HCT116 (cell line): ENCODE results near the gene TMEM174. TPM values are rescaled to one million over a fixed set of nuclear protein-coding genes. Genes with fewer than 3 reads are reported as not detected.

ENCODE experiments used
- ATAC-seq: fragments of 200-7000 bp; cut with Tn5 transposase; 2 replicates; pipeline ENCODE4 v1.9.1; 2020; ENCODE audit warnings: mild to moderate bottlenecking, moderate library complexity
- BruUV-seq: library from RNA; stranded (reverse); fragments of 400-500 nt; replicated peaks from 2 replicates; lab custom pipeline; 2021; lab: Mats Ljungman, UMichigan
- CTCF ChIA-PET: fragments of 300-600 bp; sonication (Branson Sonifier 250); formaldehyde crosslinking; loops from one replicate; lab custom pipeline; 2021; ENCODE audit warnings: antibody characterized with exemption; lab: Charles Lee
- POLR2A ChIA-PET: fragments of 300-600, 350-600 bp; sonication (Branson Sonifier 250); formaldehyde crosslinking; loops from one replicate; lab custom pipeline; 2021; ENCODE audit warnings: antibody characterized with exemption; lab: Charles Lee
- RAD21 ChIA-PET, 2 experiments: fragments of 300-600 bp; sonication (Branson Sonifier 250); formaldehyde crosslinking; loops; one replicate each; lab custom pipeline; 2023; ENCODE audit warnings: low total read pairs in 2 of 2; ENCODE audit not compliant: uncharacterized antibody in 2 of 2, unreplicated experiment in 2 of 2, low non-redundant PET in 1 of 2; lab: Charles Lee
- DNase-seq: peaks from one replicate; pipeline ENCODE4 v3.0.0-alpha.2; 2010; ENCODE audit warnings: low read depth, low spot score
- H2AFZ ChIP-seq: fragments of 200-600 bp; shearing (Covaris generic), sonication (generic); 2 replicates; pipeline ENCODE4 v1.6.1; 2017; ENCODE audit warnings: low read depth, mixed run types, mixed read lengths, antibody characterized with exemption, low read length; ENCODE audit not compliant: poor library complexity, severe bottlenecking
- H3K27ac ChIP-seq: 2 replicates; pipeline ENCODE4 v1.5.1; 2012; ENCODE audit warnings: low read depth, low read length
- H3K27me3 ChIP-seq: fragments of 200-600 bp; sonication (generic); 2 replicates; pipeline ENCODE4 v1.6.1; 2016; ENCODE audit warnings: mixed run types, low read length, mixed read lengths; ENCODE audit not compliant: insufficient read depth
- H3K36me3 ChIP-seq, 2 experiments: fragments of 200-500 bp in 1 of 2; fragments of 200-600 bp in 1 of 2; sonication (Bioruptor generic) in 1 of 2; sonication (generic) in 1 of 2; 2 replicates each; pipeline versions ENCODE4 v1.5.1 to v1.6.1; 2014 to 2016; ENCODE audit warnings: low read length in 2 of 2, inconsistent platforms in 1 of 2, mixed read lengths in 1 of 2, mixed run types in 1 of 2; ENCODE audit not compliant: insufficient read depth in 2 of 2, control insufficient read depth in 1 of 2
- H3K4me1 ChIP-seq, 2 experiments: fragments of 200-600 bp in 1 of 2; sonication (generic) in 1 of 2; 2 replicates each; pipeline versions ENCODE4 v1.5.1 to v1.6.1; 2012 to 2017; ENCODE audit warnings: low read length in 2 of 2, inconsistent platforms in 1 of 2, mild to moderate bottlenecking in 1 of 2, mixed read lengths in 1 of 2, mixed run types in 1 of 2, moderate library complexity in 1 of 2; ENCODE audit not compliant: insufficient read depth in 2 of 2, control insufficient read depth in 1 of 2
- H3K4me2 ChIP-seq: fragments of 200-600 bp; sonication (generic); 2 replicates; pipeline ENCODE4 v1.6.1; 2017; ENCODE audit warnings: mixed run types, low read length, mixed read lengths
- H3K4me3 ChIP-seq, 2 experiments: fragments of 200-600 bp in 1 of 2; sonication (generic) in 1 of 2; replicated peaks in 1 of 2; 2 replicates each; pipeline ENCODE4 v1.5.1; 2011 to 2016; ENCODE audit warnings: low read length in 2 of 2, control low read depth in 1 of 2, low read depth in 1 of 2, mild to moderate bottlenecking in 1 of 2, mixed read lengths in 1 of 2, mixed run types in 1 of 2
- H3K79me2 ChIP-seq: fragments of 200-600 bp; sonication (generic); 2 replicates; pipeline ENCODE4 v1.6.1; 2017; ENCODE audit warnings: mild to moderate bottlenecking, mixed run types, low read length, moderate library complexity, mixed read lengths; ENCODE audit not compliant: insufficient read depth
- H3K9ac ChIP-seq: fragments of 200-600 bp; sonication (generic); 2 replicates; pipeline ENCODE4 v1.6.1; 2016; ENCODE audit warnings: low read length, mixed read lengths
- H3K9me2 ChIP-seq: fragments of 200-600 bp; sonication (generic), shearing (Covaris generic); 2 replicates; pipeline ENCODE4 v1.6.1; 2017; ENCODE audit warnings: mixed run types, mild to moderate bottlenecking, moderate library complexity; ENCODE audit not compliant: insufficient read depth
- H3K9me3 ChIP-seq, 2 experiments: fragments of 200-500 bp in 1 of 2; fragments of 200-600 bp in 1 of 2; sonication (Bioruptor generic) in 1 of 2; sonication (generic) in 1 of 2; 2 replicates each; pipeline ENCODE4 v1.6.1; 2014 to 2017; ENCODE audit warnings: low read length in 2 of 2, mixed read lengths in 2 of 2, inconsistent platforms in 1 of 2, low read depth in 1 of 2, mild to moderate bottlenecking in 1 of 2, mixed run types in 1 of 2, moderate library complexity in 1 of 2; ENCODE audit not compliant: control insufficient read depth in 1 of 2, insufficient read depth in 1 of 2
- H4K20me1 ChIP-seq: fragments of 200-600 bp; sonication (generic), shearing (Covaris generic); 2 replicates; pipeline ENCODE4 v1.6.1; 2017; ENCODE audit warnings: mixed run types, mild to moderate bottlenecking, moderate library complexity; ENCODE audit not compliant: insufficient read depth
- CBX3 ChIP-seq: IDR thresholded peaks from 2 replicates; pipeline ENCODE4 v1.6.1; 2012; ENCODE audit warnings: low read depth
- CEBPB ChIP-seq: IDR thresholded peaks from 2 replicates; pipeline ENCODE4 v1.6.1; 2012; ENCODE audit warnings: low read depth
- CTCF ChIP-seq, 3 experiments: fragments of 200-600 bp in 1 of 3; sonication (generic) in 1 of 3; IDR thresholded peaks in 2 of 3; conservative IDR thresholded peaks in 1 of 3; 2 replicates each; pipeline ENCODE4 v1.5.1; 2012 to 2017; ENCODE audit warnings: low read depth in 2 of 3, low read length in 2 of 3, antibody characterized with exemption in 1 of 3, borderline replicate concordance in 1 of 3, control low read depth in 1 of 3, mild to moderate bottlenecking in 1 of 3, mixed read lengths in 1 of 3, mixed run types in 1 of 3, moderate library complexity in 1 of 3; ENCODE audit not compliant: insufficient read depth in 1 of 3
- EGR1 ChIP-seq: IDR thresholded peaks from 2 replicates; pipeline ENCODE4 v1.6.1; 2012; ENCODE audit warnings: low read depth
- ELF1 ChIP-seq: IDR thresholded peaks from 2 replicates; pipeline ENCODE4 v1.6.1; 2012; ENCODE audit warnings: low read depth, borderline replicate concordance
- EZH2 ChIP-seq: fragments of 200-600 bp; sonication (generic); IDR thresholded peaks from 2 replicates; pipeline ENCODE4 v1.6.1; 2017; ENCODE audit warnings: antibody characterized with exemption, mixed run types
- EZH2phosphoT487 ChIP-seq: fragments of 200-600 bp; IDR thresholded peaks from 2 replicates; pipeline ENCODE4 v1.6.1; 2018; ENCODE audit warnings: antibody characterized with exemption, borderline replicate concordance
- FOSL1 ChIP-seq: IDR thresholded peaks from 2 replicates; pipeline ENCODE4 v1.6.1; 2012; ENCODE audit warnings: low read depth
- MAX ChIP-seq: IDR thresholded peaks from 2 replicates; pipeline ENCODE4 v1.6.1; 2012
- RAD21 ChIP-seq: IDR thresholded peaks from 2 replicates; pipeline ENCODE4 v1.6.1; 2012; ENCODE audit warnings: low read depth, mild to moderate bottlenecking
- REST ChIP-seq: IDR thresholded peaks from 2 replicates; pipeline ENCODE4 v1.6.1; 2012; ENCODE audit warnings: low read depth
- SIN3A ChIP-seq: IDR thresholded peaks from 2 replicates; pipeline ENCODE4 v1.6.1; 2012; ENCODE audit warnings: low read depth
- SP1 ChIP-seq: IDR thresholded peaks from 2 replicates; pipeline ENCODE4 v1.6.1; 2012; ENCODE audit warnings: low read depth
- SRF ChIP-seq: IDR thresholded peaks from 2 replicates; pipeline ENCODE4 v1.6.1; 2012; ENCODE audit warnings: low read depth
- TCF7L2 ChIP-seq: IDR thresholded peaks from 2 replicates; pipeline ENCODE4 v1.7.0; 2011; ENCODE audit warnings: borderline replicate concordance, inconsistent platforms; ENCODE audit not compliant: insufficient read depth, insufficient read length; ENCODE audit errors: extremely low read depth
- intact Hi-C: fragments of 100-400 bp; cut with micrococcal nuclease; formaldehyde crosslinking; loops from 2 replicates; pipeline ENCODE4 v1.10.0; 2022
- total RNA-seq: library from RNA; stranded (reverse); gene quantifications from one replicate; pipeline ENCODE4 v1.2.1, GENCODE V29; 2021; ENCODE audit not compliant: unreplicated experiment

The TMEM174 gene
- total RNA-seq, 1 experiment from 2014 or later, result not detected

DNA sequence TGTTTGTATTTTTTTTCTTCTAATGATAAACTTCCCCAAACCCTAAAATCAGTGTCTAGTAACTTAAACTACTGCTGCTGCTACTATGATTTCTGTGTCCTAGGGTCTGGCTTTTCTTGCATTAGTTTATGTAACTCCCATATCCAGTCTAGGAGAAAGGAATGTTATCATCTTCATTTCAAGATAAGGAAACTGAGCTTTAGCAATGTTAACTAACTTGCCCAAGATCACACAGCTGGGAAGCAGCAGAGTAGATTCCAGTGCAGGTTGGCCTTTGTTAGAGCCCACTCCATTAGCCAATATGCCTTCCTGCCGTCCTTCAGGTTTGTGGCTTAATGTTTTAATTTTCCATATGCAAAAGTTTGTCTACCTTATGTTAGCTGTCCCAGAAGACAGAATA lies 42.2 kb upstream of the TMEM174 start:
- no peak overlapping the region for H2AFZ ChIP-seq
- intact Hi-C loops, result no loop called here
- DNase-seq, result no peak
- CTCF ChIA-PET, result no interaction called here
- POLR2A ChIA-PET, result no interaction called here
- H3K27ac ChIP-seq, result no peak overlapping the region
- no peaks in the 10 kb centered on the region for H3K79me2 ChIP-seq
- no peaks in the 10 kb centered on the region for H3K4me1 ChIP-seq
- RAD21 ChIA-PET, result no interaction called here
- H3K27me3 ChIP-seq, result no peaks in the 10 kb centered on the region
- H3K9me2 ChIP-seq, result no peaks in the 10 kb centered on the region
- H3K4me2 ChIP-seq, result no peak overlapping the region
- 0 out of 4 replicates have a peak, but pooled peaks cover 0 to 4% of the 10 kb centered on the region in 2 experiments for H3K36me3 ChIP-seq
- no peaks in the 10 kb centered on the region for H3K9me3 ChIP-seq
- TF ChIP-seq REST (no peak), CEBPB (no peak), RAD21 (no peak), TCF7L2 (no peak), EGR1 (no peak), ELF1 (no peak), CTCF (IDR thresholded peaks at IDR 0.05 in 2 of 3, conservative IDR thresholded peaks at IDR 0.05 in 1 of 3; ENCODE audit: borderline replicate concordance in 1 of 3, insufficient read depth in 1 of 3, low read depth in 2 of 3, low read length in 2 of 3) (no peak), CBX3 (no peak), SRF (no peak), SP1 (no peak), MAX (no peak), EZH2 (no peak), FOSL1 (no peak), SIN3A (no peak), EZH2phosphoT487 (no peak)
- BruUV-seq, result no TSS peak
- H4K20me1 ChIP-seq, result no peaks in the 10 kb centered on the region
- no peak overlapping the region for H3K9ac ChIP-seq
- ATAC-seq, result no peak
- no peak overlapping the region for H3K4me3 ChIP-seq
